ENCODE data around the gene MBLAC2. TPM values are rescaled to one million over a fixed set of nuclear protein-coding genes. Genes with fewer than 3 reads are reported as not detected.

MBLAC2 gene
- total and polyA plus RNA-seq, 2 experiments from 2014 or later: 4.3 to 8.1 TPM

GRCh38 chr5:90472783-90473395 lies 1.7 kb downstream of the MBLAC2 start:
- Histone ChIP-seq H3K4me2 (peak overlapping the region; percentile 79), H3K4me3 (peak overlapping the region; percentile 83), H3K36me3 (ENCODE audit: insufficient read depth) (no peaks in the 10 kb centered on the region), H2AFZ (0 out of 2 replicates have a peak overlapping the region, but pooled peaks have one; percentile 90), H3K4me1 (ENCODE audit: insufficient read depth) (peaks cover 22% of the 10 kb centered on the region), H3K27ac (ENCODE audit: low read depth) (no peak overlapping the region), H3K79me2 (replicated peaks; ENCODE audit: insufficient read depth) (peaks cover 33% of the 10 kb centered on the region), H4K20me1 (replicated peaks; ENCODE audit: insufficient read depth) (no peaks in the 10 kb centered on the region), H3K27me3 (ENCODE audit: insufficient read depth) (no peaks in the 10 kb centered on the region), H3K9me2 (ENCODE audit: insufficient read depth) (no peaks in the 10 kb centered on the region), H3F3A (replicated peaks; ENCODE audit: low read depth) (peaks cover 19% of the 10 kb centered on the region)
- ATAC-seq (no peak), DNase-seq (ENCODE audit: low spot score) (no peak)
- TF ChIP-seq ZNF331 (CRISPR knock-in tag; IDR thresholded peaks at IDR 0.05; ENCODE audit: low read depth) (no peak), NANOG (IDR thresholded peaks at IDR 0.05; ENCODE audit: borderline replicate concordance) (no peak), REST (IDR thresholded peaks at IDR 0.05; ENCODE audit: unreplicated experiment) (no peak), ETS1 (IDR thresholded peaks at IDR 0.05) (no peak), ZNF114 (CRISPR knock-in tag; IDR thresholded peaks at IDR 0.05) (no peak)
- Mint-ChIP-seq H3K27ac (peak overlapping the region; percentile 38; the same call in 1 of the 2 replicates), H3K27me3 (ENCODE audit: insufficient read depth, low read depth, poor library complexity) (peaks cover 14% of the 10 kb centered on the region), H3K9me3 (no peaks in the 10 kb centered on the region; the same call in 2 of the 3 replicates), H3K36me3 (ENCODE audit: low read depth) (peaks cover 13% of the 10 kb centered on the region), H3K4me1 (peaks cover 36% of the 10 kb centered on the region), H3K4me3 (peak overlapping the region; percentile 97)

- Histone ChIP-seq H3K27me3 (ENCODE audit: insufficient read depth) (no peaks in the 10 kb centered on the region), H3K4me2 (peak overlapping the region; percentile 20; the same call in 1 of the 2 replicates), H3K4me3 (no peak overlapping the region), H3K79me2 (replicated peaks; ENCODE audit: insufficient read depth) (peaks cover 3% of the 10 kb centered on the region; the same call in 1 of the 2 replicates), H3K9me2 (ENCODE audit: insufficient read depth) (no peaks in the 10 kb centered on the region), H3K27ac (ENCODE audit: low read depth) (no peak overlapping the region), H3K36me3 (ENCODE audit: insufficient read depth) (no peaks in the 10 kb centered on the region), H3K4me1 (ENCODE audit: insufficient read depth) (peaks cover 3% of the 10 kb centered on the region; the same call in 1 of the 2 replicates), H3F3A (replicated peaks; ENCODE audit: low read depth) (no peaks in the 10 kb centered on the region), H4K20me1 (replicated peaks; ENCODE audit: insufficient read depth) (no peaks in the 10 kb centered on the region), H2AFZ (no peak overlapping the region)
- Mint-ChIP-seq H3K4me3 (no peak overlapping the region), H3K27ac (no peak overlapping the region), H3K36me3 (ENCODE audit: low read depth) (no peaks in the 10 kb centered on the region), H3K9me3 (no peaks in the 10 kb centered on the region), H3K4me1 (peaks cover 8% of the 10 kb centered on the region; the same call in 2 of the 3 replicates), H3K27me3 (ENCODE audit: insufficient read depth, low read depth, poor library complexity) (peaks cover 2% of the 10 kb centered on the region)
- DNase-seq (ENCODE audit: low spot score) (peak; percentile 19), ATAC-seq (peak; percentile 69)
- TF ChIP-seq ZNF331 (CRISPR knock-in tag; IDR thresholded peaks at IDR 0.05; ENCODE audit: low read depth): no peak
- no peak for TF ChIP-seq ZNF114 (CRISPR knock-in tag; IDR thresholded peaks at IDR 0.05)
- TF ChIP-seq STAT1 (IDR thresholded peaks at IDR 0.05; ENCODE audit: unreplicated experiment): no peak
- TF ChIP-seq REST (IDR thresholded peaks at IDR 0.05; ENCODE audit: unreplicated experiment): no peak
- no peak for TF ChIP-seq NANOG (IDR thresholded peaks at IDR 0.05; ENCODE audit: borderline replicate concordance)
- TF ChIP-seq ETS1 (IDR thresholded peaks at IDR 0.05): no peak
- no peak for TF ChIP-seq CREB1 (CRISPR knock-in tag; IDR thresholded peaks at IDR 0.05; ENCODE audit: low read depth)
These were observed 13.3 kb downstream of the MBLAC2 start for GRCh38 chr5:90461288-90461687.

Measured in GM23338 (cell line).